GM04503 (cell line): Measurements from ENCODE around the gene CTSK.

ENCODE experiments used
- DNase-seq: peaks from one replicate; pipeline ENCODE4 v3.0.0-alpha.2; 2012; ENCODE audit warnings: low read depth

The CTSK gene

DNA sequence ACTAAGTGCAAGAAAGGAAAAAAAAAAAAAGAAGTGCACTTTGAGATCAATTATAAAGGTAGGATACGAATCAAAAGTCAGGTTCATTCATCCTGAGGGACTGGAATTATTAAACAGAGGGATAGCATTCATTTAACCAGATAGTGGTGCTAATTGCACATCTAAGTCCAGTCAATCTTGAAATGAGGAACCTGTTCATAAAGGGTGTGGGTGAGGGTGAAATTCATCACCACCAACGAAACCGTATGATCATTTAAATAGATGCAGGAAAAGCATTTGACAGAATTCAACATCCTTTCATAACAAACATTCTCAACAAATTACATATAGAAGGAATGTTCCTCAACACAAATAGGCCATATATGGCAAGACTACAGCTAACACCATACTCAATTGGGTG, 48.0 kb downstream of the CTSK start:
- no peak for DNase-seq

DNA sequence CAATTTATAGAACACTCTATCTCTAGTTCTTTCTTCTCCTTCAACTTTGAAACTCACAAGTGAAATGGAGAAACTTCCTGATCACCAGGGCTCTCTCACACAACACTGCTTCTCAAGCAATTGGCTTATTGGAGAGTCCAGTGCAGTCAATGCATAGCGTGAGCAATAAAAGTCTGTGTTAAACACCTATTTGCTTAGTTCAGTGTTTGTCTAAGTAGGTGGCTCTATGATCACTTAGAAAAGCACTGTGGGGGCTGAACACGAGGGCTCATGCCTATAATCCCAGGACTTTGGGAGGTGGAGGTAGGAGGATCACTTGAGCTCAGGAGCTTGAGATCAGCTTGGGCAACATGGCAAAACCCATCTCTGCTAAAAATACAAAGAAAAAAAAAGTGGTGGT, 54.6 kb downstream of the CTSK start:
- DNase-seq: no peak

DNA sequence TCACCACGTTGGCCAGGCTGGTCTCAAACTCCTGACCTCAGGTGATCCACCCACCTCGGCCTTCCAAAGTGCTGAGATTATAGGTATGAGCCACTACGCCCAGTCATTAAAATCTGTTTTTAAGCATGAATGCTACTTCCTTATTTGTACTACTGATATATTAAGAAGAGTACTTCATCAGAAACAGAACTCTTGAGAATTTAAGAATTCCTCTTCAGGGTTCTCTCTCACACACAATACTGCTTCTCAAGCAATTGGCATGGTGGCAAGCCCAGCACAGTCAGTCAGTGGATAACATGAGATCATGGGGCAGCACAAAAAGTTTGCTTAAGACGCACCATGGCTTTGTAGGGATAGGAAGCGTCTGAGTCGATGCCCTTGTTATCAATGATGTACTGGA, 56.6 kb downstream of the CTSK start:
- DNase-seq: no peak

DNA sequence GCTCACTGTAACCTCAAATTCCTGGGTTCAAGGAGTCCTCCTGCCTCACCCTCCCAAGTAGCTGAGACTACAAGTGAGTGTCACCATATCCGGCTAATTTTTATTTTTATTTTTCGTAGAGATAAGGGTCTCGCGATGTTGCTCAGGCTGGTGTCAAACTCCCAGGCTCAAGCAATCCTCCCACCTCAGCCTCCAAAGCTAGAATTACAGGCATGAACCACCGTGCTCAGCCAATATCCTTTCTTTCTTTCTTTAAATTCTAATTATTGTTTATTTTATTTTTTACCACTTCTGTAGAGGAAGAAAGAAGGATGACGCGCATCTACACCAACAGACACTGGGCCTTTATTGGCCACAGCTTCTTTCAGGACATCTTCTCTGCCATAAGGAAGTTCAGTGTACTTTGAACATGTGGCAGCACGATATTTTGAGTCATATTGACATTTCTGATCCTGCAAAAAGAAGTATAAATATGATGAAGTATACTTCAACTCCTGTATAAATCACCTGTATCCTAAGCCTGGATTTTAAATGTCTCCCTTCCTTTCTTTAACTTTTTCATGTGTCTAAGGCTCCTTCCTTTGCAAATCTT, 58.2 kb downstream of the CTSK start:
- no peak for DNase-seq

DNA sequence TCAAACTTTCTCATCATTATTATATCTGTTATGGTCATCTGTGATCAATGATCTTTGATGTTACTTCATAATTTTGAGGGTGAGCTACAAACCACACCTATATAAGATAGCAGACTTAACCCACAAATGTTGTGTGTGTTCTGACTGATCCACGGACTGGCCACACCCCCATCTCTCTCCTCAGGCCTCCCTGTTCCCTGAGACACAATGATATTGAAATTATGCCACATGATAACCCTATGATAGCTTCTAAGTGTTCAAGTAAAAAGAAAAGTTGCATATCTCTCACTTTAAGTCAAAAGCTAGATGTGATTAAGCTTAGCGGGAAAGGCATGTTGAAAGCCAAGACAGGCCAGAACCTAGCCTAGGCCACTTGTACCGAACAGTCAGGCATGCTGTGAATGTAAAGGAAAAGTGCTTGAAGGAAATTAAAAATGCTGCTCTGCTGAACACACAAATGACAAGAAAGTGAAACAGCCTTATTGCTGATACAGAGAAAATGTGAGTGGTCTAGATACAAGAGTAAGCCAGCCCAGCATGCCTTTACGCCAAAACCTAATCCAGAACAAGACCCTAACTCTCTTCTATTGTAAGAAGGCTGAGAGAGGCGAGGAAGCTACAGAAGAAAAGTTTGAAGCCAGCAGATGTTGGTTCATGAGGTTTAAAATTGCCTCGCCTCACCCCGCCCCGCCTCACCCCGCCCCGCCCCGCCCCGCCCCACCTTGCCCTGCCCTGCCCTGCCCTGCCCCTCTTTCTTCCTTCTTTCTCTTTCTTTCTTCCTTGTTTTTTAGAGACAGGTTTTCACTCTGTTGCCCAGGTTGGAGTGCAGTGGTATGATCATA, 59.0 kb downstream of the CTSK start:
- no peak for DNase-seq
